Mesendoderm (in vitro differentiated cells): ENCODE data around the gene HDAC5.
"Not testable (repeated sequence)": the region's sequence is repeated elsewhere in the genome, so short reads cannot be mapped to it uniquely, and the experiment has no call there.

Source experiments
- DNase-seq: peaks from one replicate; pipeline ENCODE4 v3.0.0; 2013
- H2AK5ac ChIP-seq: 2 replicates; pipeline ENCODE4 v1.6.1; 2013; ENCODE audit warnings: low read length, inconsistent platforms
- H2BK120ac ChIP-seq: 2 replicates; pipeline ENCODE4 v1.6.1; 2013; ENCODE audit warnings: low read depth, mild to moderate bottlenecking, low read length, moderate library complexity, mixed read lengths
- H2BK15ac ChIP-seq: replicated peaks from 2 replicates; pipeline ENCODE4 v1.6.1; 2013; ENCODE audit warnings: low read depth, mild to moderate bottlenecking, moderate library complexity
- H2BK5ac ChIP-seq: 2 replicates; pipeline ENCODE4 v1.6.1; 2013; ENCODE audit warnings: low read length, inconsistent platforms
- H3K18ac ChIP-seq: 2 replicates; pipeline ENCODE4 v1.6.1; 2013; ENCODE audit warnings: mild to moderate bottlenecking, low read length, mixed read lengths
- H3K23ac ChIP-seq: one replicate; pipeline ENCODE4 v1.6.1; 2013; ENCODE audit warnings: low read length
- H3K27ac ChIP-seq: 2 replicates; pipeline ENCODE4 v1.5.1; 2013; ENCODE audit warnings: low read depth, mild to moderate bottlenecking, inconsistent platforms, low read length, moderate library complexity
- H3K27me3 ChIP-seq: 2 replicates; pipeline ENCODE4 v1.6.1; 2013; ENCODE audit warnings: low read length, control low read depth, mild to moderate bottlenecking, inconsistent platforms; ENCODE audit not compliant: insufficient read depth, poor library complexity
- H3K36me3 ChIP-seq: 2 replicates; pipeline ENCODE4 v1.6.1; 2013; ENCODE audit warnings: low read length, inconsistent platforms; ENCODE audit not compliant: control insufficient read depth, insufficient read depth
- H3K4ac ChIP-seq: one replicate; pipeline ENCODE4 v1.6.1; 2013; ENCODE audit warnings: low read depth, mild to moderate bottlenecking, low read length, moderate library complexity
- H3K4me1 ChIP-seq: 2 replicates; pipeline ENCODE4 v1.6.1; 2013; ENCODE audit warnings: low read depth, low read length, inconsistent platforms; ENCODE audit not compliant: control insufficient read depth
- H3K4me2 ChIP-seq: 2 replicates; pipeline ENCODE4 v1.6.1; 2013; ENCODE audit warnings: low read length
- H3K4me3 ChIP-seq: 2 replicates; pipeline ENCODE4 v1.5.1; 2013; ENCODE audit warnings: mild to moderate bottlenecking, low read length
- H3K56ac ChIP-seq: one replicate; pipeline ENCODE4 v1.6.1; 2013; ENCODE audit warnings: low read length
- H3K79me1 ChIP-seq: 2 replicates; pipeline ENCODE4 v1.6.1; 2013; ENCODE audit warnings: low read length, inconsistent platforms
- H3K79me2 ChIP-seq: 2 replicates; pipeline ENCODE4 v1.6.1; 2013; ENCODE audit warnings: mild to moderate bottlenecking, low read length; ENCODE audit not compliant: control insufficient read depth, insufficient read depth
- H3K9ac ChIP-seq: 2 replicates; pipeline ENCODE4 v1.6.1; 2013; ENCODE audit warnings: low read length, inconsistent platforms
- H4K5ac ChIP-seq: one replicate; pipeline ENCODE4 v1.6.1; 2013; ENCODE audit warnings: low read length
- H4K8ac ChIP-seq: one replicate; pipeline ENCODE4 v1.6.1; 2013; ENCODE audit warnings: low read depth, mild to moderate bottlenecking, control low read depth, low read length, moderate library complexity
- WGBS: extraction: QIAGEN DNeasy Blood & Tissue Kit; methylation state at CpG from one replicate; pipeline ENCODE4 v1.1.7; 2013; ENCODE audit warnings: low lambda C conversion rate, missing lambda C conversion rate; ENCODE audit not compliant: insufficient coverage; ENCODE audit errors: extremely low coverage; 5-methylcytosine and 5-hydroxymethylcytosine counted together

HDAC5 gene

GRCh38 chr17:44164476-44164875 is 41.0 kb upstream of the HDAC5 start:
- Histone ChIP-seq H2AK5ac (no peak overlapping the region), H3K56ac (no peak overlapping the region), H3K4ac (no peak overlapping the region), H3K18ac (no peak overlapping the region), H3K27me3 (no peaks in the 10 kb centered on the region), H3K79me2 (no peaks in the 10 kb centered on the region), H3K27ac (no peak overlapping the region), H4K5ac (no peak overlapping the region), H3K4me3 (no peak overlapping the region), H3K23ac (no peak overlapping the region), H3K36me3 (peaks cover under 1% of the 10 kb centered on the region), H3K79me1 (no peaks in the 10 kb centered on the region), H2BK5ac (no peak overlapping the region), H2BK15ac (no peak overlapping the region), H3K9ac (no peak overlapping the region), H4K8ac (no peak overlapping the region), H3K4me1 (no peaks in the 10 kb centered on the region), H3K4me2 (no peak overlapping the region), H2BK120ac (no peak overlapping the region)
- no peak for DNase-seq
- WGBS, result no CpG with 5 or more reads among the region's 1 CpG

- Histone ChIP-seq H3K23ac (no peak overlapping the region), H3K4me1 (no peaks in the 10 kb centered on the region), H3K27ac (no peak overlapping the region), H3K4me2 (no peak overlapping the region), H4K5ac (no peak overlapping the region), H3K36me3 (peaks cover 9% of the 10 kb centered on the region), H4K8ac (no peak overlapping the region), H3K4me3 (no peak overlapping the region), H3K18ac (no peak overlapping the region), H2BK120ac (no peak overlapping the region), H3K4ac (no peak overlapping the region), H2BK5ac (no peak overlapping the region), H3K27me3 (no peaks in the 10 kb centered on the region), H3K9ac (no peak overlapping the region), H2BK15ac (no peak overlapping the region), H2AK5ac (no peak overlapping the region), H3K79me1 (no peaks in the 10 kb centered on the region), H3K79me2 (no peaks in the 10 kb centered on the region), H3K56ac (no peak overlapping the region)
- WGBS, result no CpG with 5 or more reads among the region's 15 CpGs
- DNase-seq, result no peak
Observed at GRCh38 chr17:44159519-44160210, 36.2 kb upstream of the HDAC5 start.

- Histone ChIP-seq H3K27me3 (no peaks in the 10 kb centered on the region), H3K18ac (no peak overlapping the region), H3K9ac (no peak overlapping the region), H2BK120ac (no peak overlapping the region), H4K5ac (no peak overlapping the region), H3K79me2 (peaks cover 14% of the 10 kb centered on the region), H3K27ac (no peak overlapping the region), H3K79me1 (peaks cover 12% of the 10 kb centered on the region), H2BK5ac (no peak overlapping the region), H3K4me2 (no peak overlapping the region), H4K8ac (no peak overlapping the region), H3K4ac (no peak overlapping the region), H3K4me3 (no peak overlapping the region), H2AK5ac (no peak overlapping the region), H3K36me3 (peaks cover 14% of the 10 kb centered on the region), H3K56ac (no peak overlapping the region), H3K4me1 (no peaks in the 10 kb centered on the region), H3K23ac (no peak overlapping the region), H2BK15ac (no peak overlapping the region)
- DNase-seq, result no peak
- WGBS, result no CpG with 5 or more reads among the region's 2 CpGs
Observed at GRCh38 chr17:44155488-44155887, 32.0 kb upstream of the HDAC5 start.

GRCh38 chr17:44152875-44153274 is 29.4 kb upstream of the HDAC5 start:
- H2BK15ac ChIP-seq, result no peak overlapping the region
- H4K5ac ChIP-seq, result no peak overlapping the region
- no peak overlapping the region for H4K8ac ChIP-seq
- H3K4me1 ChIP-seq, result no peaks in the 10 kb centered on the region
- no peak overlapping the region for H2AK5ac ChIP-seq
- H3K56ac ChIP-seq, result no peak overlapping the region
- H2BK120ac ChIP-seq, result no peak overlapping the region
- DNase-seq, result no peak
- no peak overlapping the region for H3K4me3 ChIP-seq
- H2BK5ac ChIP-seq, result no peak overlapping the region
- peaks cover 18% of the 10 kb centered on the region for H3K36me3 ChIP-seq
- H3K79me1 ChIP-seq, result peaks cover 22% of the 10 kb centered on the region
- H3K9ac ChIP-seq, result no peak overlapping the region
- no peaks in the 10 kb centered on the region for H3K27me3 ChIP-seq
- peaks cover 25% of the 10 kb centered on the region for H3K79me2 ChIP-seq
- no peak overlapping the region for H3K27ac ChIP-seq
- H3K4ac ChIP-seq, result no peak overlapping the region
- H3K4me2 ChIP-seq, result no peak overlapping the region
- WGBS, result no CpG with 5 or more reads among the region's 4 CpGs
- no peak overlapping the region for H3K18ac ChIP-seq
- no peak overlapping the region for H3K23ac ChIP-seq

GRCh38 chr17:44149750-44150329 is 26.4 kb upstream of the HDAC5 start:
- Histone ChIP-seq H3K27me3 (no peaks in the 10 kb centered on the region), H4K5ac (no peak overlapping the region), H3K56ac (no peak overlapping the region), H3K79me1 (peaks cover 25% of the 10 kb centered on the region), H3K27ac (no peak overlapping the region), H3K18ac (no peak overlapping the region), H3K79me2 (peaks cover 26% of the 10 kb centered on the region), H3K36me3 (peaks cover 15% of the 10 kb centered on the region), H3K4me2 (no peak overlapping the region), H2BK120ac (no peak overlapping the region), H3K9ac (no peak overlapping the region), H2BK5ac (no peak overlapping the region), H4K8ac (no peak overlapping the region), H3K23ac (no peak overlapping the region), H3K4me1 (no peaks in the 10 kb centered on the region), H2AK5ac (no peak overlapping the region), H3K4ac (no peak overlapping the region), H2BK15ac (no peak overlapping the region), H3K4me3 (no peak overlapping the region)
- no peak for DNase-seq
- no CpG with 5 or more reads among the region's 4 CpGs for WGBS

- not testable (repeated sequence) for H3K9ac ChIP-seq, H3K27me3 ChIP-seq, H4K8ac ChIP-seq, H3K56ac ChIP-seq, H2BK5ac ChIP-seq, H3K4ac ChIP-seq, H3K27ac ChIP-seq, DNase-seq, H3K18ac ChIP-seq, H2AK5ac ChIP-seq, H2BK15ac ChIP-seq, H3K23ac ChIP-seq, H3K4me3 ChIP-seq, H4K5ac ChIP-seq, H3K4me2 ChIP-seq, H3K4me1 ChIP-seq, H2BK120ac ChIP-seq
- no CpG with 5 or more reads among the region's 3 CpGs for WGBS
- Histone ChIP-seq H3K36me3 (peaks cover 15% of the 10 kb centered on the region), H3K79me2 (peaks cover 26% of the 10 kb centered on the region), H3K79me1 (peaks cover 25% of the 10 kb centered on the region)
Observed at GRCh38 chr17:44149066-44149465, 25.6 kb upstream of the HDAC5 start.
